ENCODE data around the gene POGZ.

POGZ gene

GRCh38 chr1:151477066-151477465 is 17.8 kb upstream of the POGZ start:
- no peak for TF ChIP-seq CTCF (conservative IDR thresholded peaks at IDR 0.05)
- H3K27ac ChIP-seq = no peak overlapping the region

- no peak overlapping the region for H3K27ac ChIP-seq
- no peak for TF ChIP-seq CTCF (conservative IDR thresholded peaks at IDR 0.05)
These were observed 16.8 kb upstream of the POGZ start for GRCh38 chr1:151476083-151476482.

GRCh38 chr1:151475175-151475574 is 15.9 kb upstream of the POGZ start:
- TF ChIP-seq CTCF (conservative IDR thresholded peaks at IDR 0.05) = no peak
- H3K27ac ChIP-seq = no peak overlapping the region

GRCh38 chr1:151474745-151475144 is 15.5 kb upstream of the POGZ start:
- H3K27ac ChIP-seq = no peak overlapping the region
- TF ChIP-seq CTCF (conservative IDR thresholded peaks at IDR 0.05) = no peak

GRCh38 chr1:151472856-151473731 is 13.8 kb upstream of the POGZ start:
- TF ChIP-seq CTCF (conservative IDR thresholded peaks at IDR 0.05) = no peak
- H3K27ac ChIP-seq = peak overlapping the region; percentile 78

- TF ChIP-seq CTCF (conservative IDR thresholded peaks at IDR 0.05) = no peak
- H3K27ac ChIP-seq = no peak overlapping the region
These were observed 5.7 kb upstream of the POGZ start for GRCh38 chr1:151465026-151465425.

- no peak for TF ChIP-seq CTCF (conservative IDR thresholded peaks at IDR 0.05)
- H3K27ac ChIP-seq = no peak overlapping the region
These were observed 2.4 kb upstream of the POGZ start for GRCh38 chr1:151461694-151462093.
